Activated naive CD4-positive, alpha-beta T cell treated with Interleukin-2 at 50 U/mL for 16 hours (primary cell): ENCODE results near the gene TMC7.
"Not testable (repeated sequence)": the region's sequence is repeated elsewhere in the genome, so short reads cannot be mapped to it uniquely, and the experiment has no call there.

ENCODE experiments used
- DNase-seq: peaks from one replicate; pipeline ENCODE4 v3.0.0-alpha.2; 2020

The TMC7 gene

GRCh38 chr16:18983565-18984434, at the start of gene TMC7:
Gene TMC7, plus strand, starts transcription at chr16:18983934. Its CDS starts 130 bp downstream, at chr16:18984064.
- no peak for DNase-seq

DNA sequence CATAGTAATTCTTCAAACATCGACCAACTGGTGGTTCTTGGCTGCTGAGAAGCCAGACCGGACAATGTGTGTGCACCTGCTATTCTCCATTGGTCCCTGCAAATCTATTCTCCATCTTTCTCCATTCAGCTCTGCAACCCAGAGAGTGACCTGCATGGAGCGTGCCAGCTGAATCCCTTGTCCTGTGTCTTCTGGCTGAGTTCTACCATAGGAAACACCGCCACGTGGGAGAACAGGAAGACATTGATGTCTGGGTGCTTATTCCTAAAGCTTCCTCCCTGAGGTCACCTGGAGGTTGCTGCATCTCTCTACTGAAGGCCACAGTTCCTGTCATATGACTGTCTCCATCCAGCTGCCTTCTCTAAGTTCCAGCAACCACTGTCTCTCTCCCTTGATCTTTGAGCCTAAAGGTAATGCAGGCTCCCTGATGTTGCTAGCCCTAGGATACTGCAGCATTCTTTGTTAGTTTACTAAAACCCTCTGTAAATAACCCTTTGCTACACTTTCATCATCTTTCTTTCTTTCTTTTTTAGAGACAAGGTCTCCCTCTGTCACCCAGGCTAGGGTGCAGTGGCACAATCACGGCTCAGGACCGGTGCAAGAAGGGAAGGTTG, 46.9 kb upstream of the TMC7 start:
- no peak for DNase-seq

DNA sequence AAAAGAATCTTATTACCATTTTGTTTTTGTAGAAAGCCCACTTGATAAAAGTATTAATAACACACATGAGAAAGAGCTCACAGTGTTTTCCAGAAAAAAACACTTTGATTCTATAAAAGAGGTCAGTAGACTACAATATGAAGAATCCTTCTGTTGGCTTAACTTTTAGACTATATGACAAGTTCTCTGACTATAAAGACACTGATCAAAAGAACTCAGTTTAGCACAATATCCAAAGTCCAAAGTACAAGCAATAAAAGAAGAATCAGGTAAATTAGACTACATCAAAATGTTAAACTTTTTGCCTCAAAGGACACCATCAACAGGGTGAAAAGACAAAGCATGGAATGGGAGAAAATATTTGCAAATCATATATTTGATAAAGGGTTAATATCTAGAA, 46.3 kb upstream of the TMC7 start:
- DNase-seq = no peak

GRCh38 chr16:18938986-18939385, 44.7 kb upstream of the TMC7 start:
- no peak for DNase-seq

GRCh38 chr16:18941471-18941870, 42.3 kb upstream of the TMC7 start:
- DNase-seq = no peak

DNA sequence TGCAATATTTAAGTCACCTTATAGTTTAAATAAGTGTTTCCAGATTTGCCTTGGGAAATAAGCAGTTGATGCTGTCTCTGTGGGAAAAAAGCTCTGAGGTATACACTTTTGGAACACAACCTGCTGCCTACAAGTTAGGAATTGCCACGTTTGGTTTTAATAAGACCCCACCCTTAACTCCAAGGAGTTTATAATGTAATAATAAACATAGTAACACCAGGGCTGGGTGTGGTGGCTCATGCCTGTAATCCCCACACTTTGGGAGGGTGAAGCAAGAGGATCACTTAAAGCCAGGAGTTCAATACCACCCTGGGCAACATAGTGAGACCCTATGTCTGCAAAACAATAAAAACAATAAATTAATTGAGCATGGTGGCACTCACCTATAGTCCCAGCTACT, 41.7 kb upstream of the TMC7 start:
- DNase-seq = no peak

- no peak for DNase-seq
Measured at GRCh38 chr16:18943414-18943813, 40.3 kb upstream of the TMC7 start.

DNA sequence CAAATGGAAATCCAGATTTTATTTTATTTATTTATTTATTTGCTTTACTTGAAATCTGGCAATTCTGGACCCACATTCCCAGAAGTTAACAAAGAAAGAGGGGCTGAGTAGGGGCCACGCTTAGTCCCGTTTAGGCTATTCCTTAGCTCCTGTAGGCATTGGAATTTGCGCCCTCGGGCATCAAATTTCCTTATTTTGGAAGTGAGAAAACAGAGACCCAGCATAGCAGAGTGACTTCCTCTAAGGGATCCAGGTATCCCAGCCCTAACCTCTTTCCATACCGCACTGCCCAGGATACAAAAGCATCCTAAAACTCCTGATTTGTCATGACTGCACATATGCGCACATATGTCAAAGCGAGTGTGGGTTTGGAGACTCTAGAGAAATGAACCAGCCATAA, 38.5 kb upstream of the TMC7 start:
- no peak for DNase-seq

- no peak for DNase-seq
Measured at GRCh38 chr16:18948372-18949020, 35.2 kb upstream of the TMC7 start.

DNA sequence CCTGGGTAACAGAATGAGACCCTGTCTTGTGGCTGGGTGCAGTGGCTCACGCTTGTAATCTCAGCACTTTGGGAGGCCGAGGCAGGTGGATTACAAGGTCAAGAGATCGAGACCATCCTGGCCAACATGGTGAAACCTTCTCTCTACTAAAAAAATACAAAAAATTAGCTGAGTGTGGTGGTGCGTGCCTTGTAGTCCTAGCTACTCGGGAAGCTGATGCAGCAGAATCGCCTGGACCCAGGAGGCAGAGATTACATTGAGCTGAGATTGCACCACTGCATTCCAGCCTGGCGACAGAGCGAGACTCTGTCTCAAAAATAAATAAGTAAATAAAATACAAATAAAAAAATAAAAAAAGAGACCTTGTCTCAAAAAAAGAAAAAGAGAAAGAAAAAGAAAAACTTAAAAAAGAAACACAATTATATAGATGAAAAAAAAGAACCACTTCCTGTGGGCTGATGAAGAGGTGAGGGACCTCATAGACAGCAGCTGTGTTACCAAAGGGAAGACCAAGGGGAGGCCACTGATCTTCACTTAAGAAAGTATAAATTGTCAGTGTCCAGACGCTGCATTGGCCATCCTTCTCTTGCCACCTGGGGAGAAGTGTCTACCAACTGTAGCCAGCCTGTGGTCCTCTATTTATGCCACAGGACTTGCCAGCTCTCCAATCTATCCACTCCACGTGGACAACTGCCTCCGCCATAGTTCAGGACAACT, 33.1 kb upstream of the TMC7 start:
- no peak for DNase-seq

DNA sequence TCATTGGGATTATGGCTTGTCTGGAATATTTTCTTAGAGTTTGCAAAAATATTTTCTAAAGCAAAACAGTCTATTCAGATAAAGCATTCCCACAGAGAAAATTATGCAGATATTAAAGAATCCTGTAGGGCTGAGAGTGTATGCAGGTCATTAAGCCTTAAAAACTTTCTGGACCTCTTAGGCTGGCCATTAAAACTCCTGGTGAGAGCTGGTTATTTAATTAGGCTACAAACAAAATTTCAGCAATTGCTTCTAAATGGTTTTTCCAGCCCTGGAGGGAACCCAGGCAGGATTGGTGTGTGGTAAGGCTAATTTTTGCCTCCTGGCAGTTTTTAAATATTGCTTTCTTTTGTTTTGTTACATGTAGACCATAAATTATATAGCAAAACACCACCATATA, 30.2 kb upstream of the TMC7 start:
- no peak for DNase-seq

- not testable (repeated sequence) for DNase-seq
Measured at GRCh38 chr16:18955874-18956580, 27.7 kb upstream of the TMC7 start.

- DNase-seq = not testable (repeated sequence)
Measured at GRCh38 chr16:18956658-18957241, 27.0 kb upstream of the TMC7 start.

GRCh38 chr16:18958621-18959029, 25.1 kb upstream of the TMC7 start:
- no peak for DNase-seq

DNA sequence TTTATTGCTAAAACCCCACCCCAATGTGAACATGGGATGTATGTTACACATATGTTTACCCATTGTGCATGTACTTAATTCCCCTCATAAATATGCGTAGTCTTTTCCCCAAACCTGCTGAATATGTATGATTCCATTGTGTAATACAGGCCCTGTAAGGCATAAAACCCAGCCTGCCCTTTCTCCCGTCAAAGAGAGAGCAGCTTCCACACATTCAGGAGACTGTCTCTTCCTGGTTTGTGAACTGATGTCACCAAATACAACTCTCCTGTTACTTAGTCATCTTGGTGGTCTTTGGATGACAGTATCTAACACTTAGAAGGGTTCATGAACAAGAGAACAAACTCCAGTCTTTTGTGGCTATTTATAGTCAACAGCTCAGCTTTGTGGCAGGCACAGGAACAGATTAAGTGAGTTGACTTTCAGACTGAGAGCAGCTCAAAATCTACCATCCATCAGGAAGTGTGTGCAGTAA, 24.7 kb upstream of the TMC7 start:
- no peak for DNase-seq

- DNase-seq = no peak
Measured at GRCh38 chr16:18965555-18965954, 18.2 kb upstream of the TMC7 start.

GRCh38 chr16:18966791-18967190, 16.9 kb upstream of the TMC7 start:
- no peak for DNase-seq

DNA sequence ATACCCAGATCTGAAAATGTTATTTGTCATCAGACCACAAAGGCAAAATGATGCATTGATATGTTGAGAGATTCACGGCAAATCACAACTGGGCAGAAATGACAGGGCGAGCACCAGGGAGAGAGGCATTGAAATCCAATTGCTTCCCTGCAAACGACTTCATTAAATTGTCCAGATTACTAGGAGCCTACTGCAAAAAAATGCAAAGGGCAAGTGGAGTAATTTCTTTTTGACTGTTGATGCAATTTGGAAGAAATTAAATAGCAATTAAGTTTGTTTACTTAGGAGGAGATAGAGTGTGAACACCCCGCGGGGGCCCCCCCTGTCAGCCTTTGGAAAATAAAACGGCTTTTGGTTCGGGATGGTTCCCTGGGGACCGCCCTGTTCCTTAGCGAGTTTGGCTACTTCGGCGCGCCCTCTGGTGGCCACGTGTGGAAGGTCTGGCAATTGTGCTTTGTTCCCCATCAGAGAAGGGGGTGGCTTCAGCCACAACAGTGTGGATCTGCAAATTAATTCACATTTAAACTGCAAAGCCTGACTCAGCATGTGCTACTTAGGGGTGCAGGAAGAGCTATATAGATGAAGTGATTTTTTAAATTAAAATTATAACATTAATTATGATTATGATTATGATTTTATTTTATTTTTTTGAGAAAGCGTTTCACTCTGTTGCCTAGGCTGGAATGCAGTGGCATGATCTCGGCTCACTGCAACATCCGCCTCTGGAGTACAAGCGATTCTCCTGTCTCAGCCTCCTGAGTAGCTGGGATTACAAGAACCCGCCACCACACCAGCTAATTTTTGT, 14.5 kb upstream of the TMC7 start:
- DNase-seq = peak; percentile 79

DNA sequence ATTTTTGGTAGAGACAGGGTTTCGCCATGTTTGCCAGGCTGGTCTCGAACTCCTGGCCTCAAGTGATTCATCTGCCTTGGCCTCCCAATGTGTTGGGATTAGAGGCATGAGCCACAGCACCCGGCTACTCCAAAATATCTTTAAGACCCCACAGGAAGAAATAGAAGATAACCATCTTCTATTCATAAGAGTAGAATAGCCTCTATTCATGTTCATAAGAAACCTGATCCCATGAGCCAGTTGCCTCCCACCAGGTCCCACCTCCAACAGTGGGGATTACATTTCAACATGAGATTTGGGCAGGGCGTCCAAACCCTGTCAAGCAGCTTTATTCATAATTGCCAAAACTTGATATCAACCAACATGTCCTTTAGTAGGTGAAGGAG, 13.9 kb upstream of the TMC7 start:
- no peak for DNase-seq

- DNase-seq = no peak
Measured at GRCh38 chr16:18975109-18975508, 8.6 kb upstream of the TMC7 start.

DNA sequence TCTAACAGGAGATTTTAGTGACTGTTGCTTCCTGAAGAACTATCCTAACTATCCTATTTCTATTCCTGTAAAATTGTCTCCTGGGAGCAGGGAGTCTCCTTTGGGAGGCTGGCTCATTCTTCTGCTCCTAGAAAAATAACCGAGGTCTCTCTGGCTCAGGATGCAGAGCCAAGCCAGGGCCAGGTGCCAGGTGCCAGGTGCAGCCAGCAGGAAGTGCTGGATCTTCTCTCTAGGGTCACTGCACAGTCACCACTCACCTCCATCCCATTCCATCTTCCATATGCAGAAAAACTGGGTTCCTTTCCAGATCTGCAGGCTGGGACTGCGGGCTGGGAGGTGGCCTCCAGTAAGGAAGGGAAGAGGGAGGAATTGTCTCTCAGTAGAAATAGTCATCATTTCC, 3.8 kb upstream of the TMC7 start:
- DNase-seq = no peak
